GM12892 (cell line): ENCODE measurements around the gene FGF3.

ENCODE experiments used
- POLR2A ChIP-seq: IDR thresholded peaks from 2 replicates; pipeline ENCODE4 v1.6.1; 2011; ENCODE audit warnings: low read depth, low read length, control low read depth
- POLR2AphosphoS5 ChIP-seq: IDR thresholded peaks from 2 replicates; pipeline ENCODE4 v1.6.1; 2011; ENCODE audit warnings: low read depth, low read length, control low read depth

GRCh38 chr11:69801513-69802335 is 17.5 kb downstream of the FGF3 start:
- TF ChIP-seq POLR2A (no peak), POLR2AphosphoS5 (no peak)
